Adipose tissue (tissue), 3 donors: ENCODE measurements around the gene TMEM154. TPM values are rescaled to one million over a fixed set of nuclear protein-coding genes. Genes with fewer than 3 reads are reported as not detected.

Source experiments
- H3K27ac ChIP-seq: one replicate; pipeline ENCODE4 v1.5.1; 2013; ENCODE audit warnings: low read depth, low read length
- WGBS, 3 donors: extraction: QIAGEN DNeasy Blood & Tissue Kit; methylation state at CpG; one replicate each; pipeline ENCODE4 v1.1.7; 2013; 5-methylcytosine and 5-hydroxymethylcytosine counted together
- polyA plus RNA-seq, 3 donors: library from polyadenylated mRNA; stranded (reverse); fragments of 200-250 nt; gene quantifications; one replicate each; pipeline ENCODE4 v1.2.3, GENCODE V29; 2013
- donor health status: healthy with polysubstance abuse.
- donor health status: Bipolar disorder and iron deficiency.
- donor health status: healthy.

TMEM154 gene
- polyA plus RNA-seq, 3 donors = 0.12 to 1.0 (median 0.98) TPM

GRCh38 chr4:152609481-152609880 is 70.3 kb downstream of the TMEM154 start:
- H3K27ac ChIP-seq = no peak overlapping the region
- WGBS, 3 donors = 81 to 92% (median 83%) methylated on average over 4 of the region's 4 CpGs

- WGBS, 3 donors = 26 to 54% (median 47%) methylated on average over 7 of the region's 7 CpGs
These were observed 72.6 kb downstream of the TMEM154 start for GRCh38 chr4:152607178-152607577.

DNA sequence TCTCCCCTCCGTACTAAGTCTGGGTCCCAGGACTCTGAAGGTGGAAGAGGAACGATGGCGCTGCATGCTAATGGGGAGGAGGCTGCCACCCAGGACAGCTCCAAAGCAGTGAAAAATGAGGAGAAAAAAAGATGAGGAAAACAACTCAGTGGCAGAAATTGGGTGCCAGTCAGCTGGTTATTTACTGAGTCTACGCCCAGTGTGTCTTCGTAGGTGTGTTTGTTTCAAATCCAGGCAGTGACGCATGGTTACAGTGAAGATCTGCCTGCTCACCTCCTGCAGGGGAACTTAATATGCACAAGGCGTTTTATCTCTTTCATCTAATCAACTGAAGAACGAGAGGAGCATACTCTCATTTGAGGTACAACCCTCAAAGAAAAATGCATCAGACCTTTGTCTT is 73.0 kb downstream of the TMEM154 start:
- no peak overlapping the region for H3K27ac ChIP-seq
- 42 to 67% (median 65%) methylated on average over 8 of the region's 8 CpGs for WGBS, 3 donors

More at GRCh38 chr4:152607178-152607577, 72.6 kb downstream of the TMEM154 start:
- H3K27ac ChIP-seq = no peak overlapping the region

- WGBS, 3 donors = 61 to 73% (median 68%) methylated on average over 10 of the region's 10 CpGs
- H3K27ac ChIP-seq = no peak overlapping the region
These were observed 74.0 kb downstream of the TMEM154 start for GRCh38 chr4:152605641-152606335.

DNA sequence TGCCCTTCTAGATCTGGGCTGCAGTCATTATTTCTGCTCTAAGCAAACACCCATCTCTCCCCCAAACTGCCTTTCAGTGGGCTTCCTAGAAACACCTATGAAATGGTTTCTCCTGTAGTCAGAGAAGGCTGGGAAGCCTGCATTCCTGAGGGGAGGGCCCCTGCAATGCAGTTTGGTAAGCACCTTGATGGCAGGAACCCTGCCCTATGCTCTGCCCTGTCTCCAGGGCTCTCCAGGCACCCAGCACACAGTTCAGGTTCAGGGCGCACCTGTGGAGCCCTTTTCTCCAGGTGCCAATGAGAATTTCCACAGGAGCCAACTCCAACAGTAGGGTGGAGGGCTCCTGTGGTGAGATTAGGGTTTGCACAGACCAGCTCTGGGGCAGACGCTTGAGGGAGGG is 74.8 kb downstream of the TMEM154 start:
- 78 to 91% (median 85%) methylated on average over 2 of the region's 2 CpGs for WGBS, 3 donors
- H3K27ac ChIP-seq = no peak overlapping the region

DNA sequence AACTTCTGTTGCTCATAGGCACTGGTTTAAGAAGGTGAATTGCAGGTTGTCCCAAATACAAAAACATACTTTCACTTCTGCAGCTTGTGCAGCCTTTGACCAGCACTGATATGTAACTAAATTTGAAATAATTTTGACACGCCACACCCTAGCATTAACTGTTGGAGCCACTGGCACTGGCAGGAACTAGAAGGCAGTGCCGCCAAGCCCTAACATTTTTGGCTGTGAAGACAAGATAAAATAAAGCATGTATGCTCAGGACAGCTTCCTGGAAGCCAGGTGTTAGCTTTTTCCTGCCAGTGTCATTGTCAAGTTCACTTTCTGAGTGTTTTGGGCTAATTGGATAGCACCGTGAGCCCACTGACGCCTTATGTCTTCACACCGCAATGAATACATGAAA is 78.6 kb downstream of the TMEM154 start:
- 72 to 81% (median 78%) methylated on average over 5 of the region's 5 CpGs for WGBS, 3 donors
- no peak overlapping the region for H3K27ac ChIP-seq

DNA sequence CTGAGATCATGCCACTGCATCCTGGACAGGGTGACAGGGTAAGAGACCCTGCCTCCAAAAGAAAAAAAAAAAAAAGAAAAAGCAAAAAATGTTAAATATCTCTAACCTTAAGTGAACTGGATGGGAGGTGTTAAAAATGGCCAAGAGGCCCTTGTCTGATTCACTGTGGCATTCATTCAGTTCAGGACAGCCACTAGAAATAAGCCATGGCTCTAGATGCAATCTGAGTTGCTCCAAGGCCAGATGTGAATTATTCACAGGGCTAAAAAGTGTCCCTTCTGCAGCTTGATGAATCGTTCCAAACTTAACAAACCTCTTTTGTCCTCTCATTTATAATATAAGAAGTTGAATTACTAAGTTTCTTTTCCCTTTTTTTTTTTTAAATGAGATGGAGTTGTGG is 80.2 kb downstream of the TMEM154 start:
- no peak overlapping the region for H3K27ac ChIP-seq
- WGBS, 3 donors = 33 to 79% (median 79%) methylated on average over 1 of the region's 1 CpG

- H3K27ac ChIP-seq = no peak overlapping the region
- WGBS, 3 donors = 74 to 77% (median 76%) methylated on average over 6 of the region's 6 CpGs
These were observed 80.7 kb downstream of the TMEM154 start for GRCh38 chr4:152599095-152599494.

DNA sequence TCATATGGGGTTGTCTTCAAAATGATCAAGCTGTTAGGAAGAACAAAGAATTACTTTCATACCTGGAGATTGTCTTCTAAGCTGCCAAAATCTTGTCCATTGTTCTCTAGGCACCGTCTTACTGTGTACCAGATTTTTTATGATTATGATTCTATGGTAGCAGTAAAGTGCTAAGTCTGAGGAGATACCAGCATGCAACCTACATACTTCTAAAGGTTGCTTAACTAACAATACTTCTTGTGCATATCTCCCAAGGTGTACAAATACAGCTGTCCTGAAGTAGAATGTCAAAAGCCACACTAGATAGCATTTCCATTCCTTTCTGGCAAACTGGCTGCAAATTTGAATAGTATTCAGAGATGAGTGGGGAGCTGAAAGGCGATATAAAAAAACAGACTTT is 81.3 kb downstream of the TMEM154 start:
- 81 to 89% (median 83%) methylated on average over 2 of the region's 2 CpGs for WGBS, 3 donors
- no peak overlapping the region for H3K27ac ChIP-seq

DNA sequence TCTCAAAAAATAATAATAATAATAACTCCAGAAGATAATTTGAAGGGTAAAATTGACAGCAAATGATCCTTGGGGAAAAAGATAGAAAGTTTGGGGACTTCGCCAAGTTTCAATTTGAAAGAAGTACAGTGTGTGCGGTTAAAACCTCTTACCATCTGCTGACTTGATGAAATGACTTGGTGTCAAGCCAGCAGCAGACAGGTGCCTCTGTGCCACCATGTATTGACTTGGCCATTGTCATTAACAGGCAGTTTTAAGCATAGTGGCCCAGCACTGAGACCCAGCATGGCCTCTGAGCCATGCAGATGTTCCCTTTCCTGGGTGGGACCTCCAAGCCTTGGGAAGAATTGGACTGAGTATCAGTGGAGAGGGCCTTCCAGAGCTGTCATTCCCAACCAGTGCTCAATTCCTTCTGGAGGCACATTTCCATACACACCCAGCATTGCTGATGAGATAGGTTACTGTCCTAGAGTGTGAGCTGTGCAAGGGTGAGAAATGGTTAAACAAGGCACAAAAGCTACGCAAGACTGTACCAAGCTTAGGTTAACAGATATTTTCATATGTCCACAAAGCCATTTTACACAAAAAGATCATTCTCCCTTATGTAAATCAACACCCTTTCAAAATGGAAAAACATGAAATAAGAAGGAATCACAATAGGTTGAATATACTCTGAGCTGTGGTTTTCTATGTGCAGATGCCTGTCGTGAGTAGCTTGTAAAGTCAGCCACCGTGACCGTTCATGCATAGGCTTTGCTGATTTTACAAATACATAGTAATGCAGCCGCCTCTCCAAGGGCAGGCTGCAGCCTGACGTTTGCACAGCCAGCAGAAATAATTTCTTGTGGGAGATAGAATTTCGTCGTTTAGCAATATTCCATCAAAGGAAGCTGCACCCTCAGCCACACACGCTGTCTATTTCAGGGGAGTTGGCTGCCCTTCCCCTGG is 84.5 kb downstream of the TMEM154 start:
- H3K27ac ChIP-seq = no peak overlapping the region
- WGBS, 3 donors = 39 to 63% (median 54%) methylated on average over 11 of the region's 11 CpGs

DNA sequence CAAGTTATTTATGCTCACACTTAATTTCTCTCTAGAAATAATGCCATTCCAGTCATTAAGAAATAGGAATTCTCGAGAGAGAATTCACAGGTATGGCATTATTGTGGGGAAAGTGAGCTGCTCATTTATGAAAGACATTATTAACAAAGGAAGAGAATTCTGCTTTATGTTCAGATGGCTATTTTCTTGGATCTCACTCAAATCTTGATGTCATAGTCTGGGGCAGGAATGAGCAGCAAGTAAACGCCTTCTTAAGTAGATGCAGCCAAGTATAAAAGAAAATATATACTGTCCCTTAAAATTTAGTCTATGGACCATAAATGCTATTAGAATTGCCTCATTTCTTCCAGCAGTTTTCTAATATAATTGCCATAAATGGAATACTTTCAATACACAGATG is 85.7 kb downstream of the TMEM154 start:
- no peak overlapping the region for H3K27ac ChIP-seq
- 61 to 82% (median 72%) methylated on average over 2 of the region's 2 CpGs for WGBS, 3 donors

DNA sequence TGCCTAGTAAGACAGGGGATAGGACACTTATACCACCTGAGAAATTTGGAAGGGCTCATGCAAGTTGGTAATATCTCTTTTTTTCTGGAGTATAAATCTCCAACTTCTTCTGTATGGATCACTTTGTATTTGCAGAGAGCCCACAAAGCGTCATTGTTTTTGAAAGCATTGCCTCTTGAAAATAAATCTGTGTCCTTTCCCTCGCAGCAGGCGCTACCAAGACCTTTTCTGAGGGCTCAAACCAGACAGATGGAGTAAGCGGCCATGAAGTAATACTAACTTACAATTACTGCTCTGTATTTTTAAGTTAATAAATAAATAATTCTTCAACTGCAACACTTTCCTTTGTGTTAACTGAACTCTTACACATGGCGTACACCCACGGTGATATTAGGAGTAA is 87.9 kb downstream of the TMEM154 start:
- WGBS, 3 donors = 67 to 91% (median 85%) methylated on average over 6 of the region's 6 CpGs
- H3K27ac ChIP-seq = no peak overlapping the region

- WGBS, 3 donors = 4 to 15% (median 12%) methylated on average over 13 of the region's 13 CpGs
- no peak overlapping the region for H3K27ac ChIP-seq
These were observed 88.4 kb downstream of the TMEM154 start for GRCh38 chr4:152591396-152591795.

DNA sequence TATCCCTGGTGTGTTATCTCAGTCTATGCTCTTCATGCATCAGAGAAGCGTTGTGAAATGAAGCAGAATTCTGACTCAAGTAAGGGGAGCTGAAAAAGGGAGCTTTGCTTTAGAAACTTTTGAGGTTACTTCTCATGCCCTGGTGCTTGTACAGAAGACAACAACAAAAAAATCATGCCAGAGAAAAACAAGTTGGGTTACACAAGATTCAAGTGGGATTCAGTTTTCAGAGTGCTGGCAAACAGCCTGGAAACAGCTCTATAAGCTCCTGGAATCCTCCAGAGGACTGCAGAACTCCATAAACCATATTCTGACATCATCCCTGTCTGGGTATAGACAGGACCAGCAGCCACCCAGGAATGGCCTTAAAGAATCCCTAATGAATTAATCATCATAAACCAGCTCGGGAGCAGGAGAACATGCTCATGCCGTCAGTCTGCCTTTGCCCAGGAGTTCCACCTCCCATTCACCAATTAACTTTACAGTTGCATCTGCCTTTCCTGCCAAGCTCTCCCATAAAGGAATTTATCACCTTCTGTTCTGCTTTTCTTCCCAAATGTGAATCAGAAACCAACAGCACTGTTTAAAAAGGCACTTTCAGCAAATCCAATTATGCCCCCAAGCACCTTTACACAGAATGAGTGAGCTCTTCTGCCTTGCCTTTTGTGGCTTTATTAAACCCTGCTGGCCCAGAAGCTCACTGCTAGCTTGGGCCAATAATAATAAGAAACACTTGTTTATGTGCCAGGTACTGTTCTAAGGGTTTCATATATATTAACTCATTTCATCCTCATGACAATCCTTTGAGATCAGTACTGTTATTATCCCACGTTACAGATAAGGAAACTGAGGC is 89.4 kb downstream of the TMEM154 start:
- 49 to 61% (median 58%) methylated on average over 4 of the region's 4 CpGs for WGBS, 3 donors
- no peak overlapping the region for H3K27ac ChIP-seq

- WGBS, 3 donors = 74 to 92% (median 82%) methylated on average over 4 of the region's 4 CpGs
- H3K27ac ChIP-seq = no peak overlapping the region
These were observed 90.9 kb downstream of the TMEM154 start for GRCh38 chr4:152588869-152589268.

DNA sequence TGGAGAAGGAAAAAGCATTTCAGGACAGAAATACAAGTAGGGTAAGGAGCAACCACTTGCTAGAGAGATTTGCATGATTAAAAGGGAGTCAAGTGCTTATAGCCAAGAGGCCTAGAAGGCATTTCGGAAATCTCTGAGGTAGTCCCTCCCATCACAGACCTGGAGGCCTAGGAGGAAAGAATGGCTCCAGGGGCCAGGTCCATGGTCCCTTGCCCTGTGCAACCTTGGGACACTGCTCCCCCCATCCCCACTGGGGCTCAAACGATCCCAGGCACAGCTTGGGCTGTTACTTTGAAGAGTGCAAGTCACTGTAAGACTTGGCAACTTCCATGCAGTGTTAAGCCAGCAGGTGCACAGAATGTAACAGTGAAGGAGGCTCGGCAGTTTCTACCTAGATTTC is 92.7 kb downstream of the TMEM154 start:
- 87 to 90% (median 88%) methylated on average over 3 of the region's 3 CpGs for WGBS, 3 donors
- no peak overlapping the region for H3K27ac ChIP-seq

DNA sequence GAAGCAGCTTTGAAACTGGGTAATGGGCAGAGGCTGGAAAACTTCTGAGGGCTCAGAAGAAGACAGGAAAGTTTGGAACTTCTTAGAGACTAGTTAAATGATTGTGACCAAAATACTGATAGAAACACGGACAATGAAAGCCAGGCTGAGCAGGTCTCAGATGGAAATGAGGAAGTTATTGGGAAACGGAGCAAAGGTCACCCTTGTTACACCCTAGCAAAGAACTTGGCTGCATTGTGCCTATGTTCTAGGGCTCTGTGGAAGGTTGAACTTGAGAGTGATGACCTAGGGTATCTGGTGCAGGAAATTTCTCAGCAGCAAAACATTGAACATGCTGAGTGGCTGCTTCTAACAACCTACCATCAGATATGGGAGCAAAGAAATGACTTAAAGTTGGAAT is 93.1 kb downstream of the TMEM154 start:
- whole genome bisulfite sequencing, 3 donors = 61 to 76% (median 71%) methylated on average over 2 of the region's 2 CpGs

GRCh38 chr4:152585023-152585441 is 94.8 kb downstream of the TMEM154 start:
- 60 to 81% (median 71%) methylated on average over 7 of the region's 7 CpGs for WGBS, 3 donors
- H3K27ac ChIP-seq = no peak overlapping the region

More for the DNA sequence above, 93.1 kb downstream of the TMEM154 start:
- H3K27ac ChIP-seq = no peak overlapping the region
